ENCODE results near the gene MS4A2. TPM values are rescaled to one million over a fixed set of nuclear protein-coding genes. Genes with fewer than 3 reads are reported as not detected.
"Not testable (repeated sequence)": the region's sequence is repeated elsewhere in the genome, so short reads cannot be mapped to it uniquely, and the experiment has no call there.

The MS4A2 gene
- total and polyA plus RNA-seq, 10 donors, result 0.03 to 0.91 (median 0.60) TPM; not detected in 5

GRCh38 chr11:60069450-60069849, 19.0 kb upstream of the MS4A2 start:
- H3K36me3 ChIP-seq, result no peaks in the 10 kb centered on the region
- H3K4me1 ChIP-seq, result peaks cover 0 to 1% (median 0%) of the 10 kb centered on the region in 6 donors
- H3K27ac ChIP-seq, result no peak overlapping the region
- H3K27me3 ChIP-seq (replicated peaks in 1 of 7), result no peaks in the 10 kb centered on the region
- DNase-seq, result no peak
- peaks cover 0 to 8% (median 0%) of the 10 kb centered on the region in 8 donors for H3K9me3 ChIP-seq
- intact Hi-C loops (cut with DNase I; ENCODE audit: low total_unique reads), result no loop called here
- WGBS, 5 donors, result 52 to 71% (median 53%) methylated on average over 2 of the region's 2 CpGs
- H3K4me3 ChIP-seq, result no peak overlapping the region
- TF ChIP-seq POLR2AphosphoS5 (IDR thresholded peaks at IDR 0.05) (no peak), CTCF (IDR thresholded peaks at IDR 0.05 in 8 of 11, conservative IDR thresholded peaks at IDR 0.05 in 3 of 11) (no peak), POLR2A (IDR thresholded peaks at IDR 0.05) (no peak)

DNA sequence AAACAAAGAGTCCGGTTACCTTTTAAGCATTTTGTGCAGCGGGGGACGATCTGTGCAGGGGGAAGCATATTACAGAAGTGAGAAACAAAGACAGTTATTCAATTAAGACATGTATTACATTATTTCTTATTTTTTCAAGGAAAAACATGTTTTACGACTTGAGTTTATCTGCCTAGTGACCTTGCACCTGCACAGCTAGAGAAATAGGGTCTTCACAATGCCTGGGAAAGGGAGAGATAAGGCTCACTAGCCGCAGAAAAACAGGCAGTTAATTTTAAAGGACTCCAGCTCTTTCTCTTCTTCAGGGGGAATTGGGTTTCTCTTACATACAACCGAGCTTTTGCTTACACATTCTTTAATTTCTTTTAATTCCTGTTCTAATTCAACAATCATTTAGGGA, 16.8 kb upstream of the MS4A2 start:
- H3K9me3 ChIP-seq; H3K27ac ChIP-seq; H3K4me1 ChIP-seq; H3K36me3 ChIP-seq; H3K27me3 ChIP-seq (replicated peaks in 1 of 7); DNase-seq; intact Hi-C loops (cut with DNase I; ENCODE audit: low total_unique reads); H3K4me3 ChIP-seq: not testable (repeated sequence)
- WGBS, 5 donors, result 82 to 88% (median 85%) methylated on average over 6 of the region's 6 CpGs

GRCh38 chr11:60077216-60077817, 11.1 kb upstream of the MS4A2 start:
- Histone ChIP-seq H3K9me3 (peaks cover 0 to 20% (median 0%) of the 10 kb centered on the region in 8 donors), H3K4me3 (no peak overlapping the region), H3K27me3 (replicated peaks in 1 of 7) (no peaks in the 10 kb centered on the region), H3K27ac (no peak overlapping the region), H3K4me1 (no peaks in the 10 kb centered on the region), H3K36me3 (no peaks in the 10 kb centered on the region)
- no peak for DNase-seq
- intact Hi-C loops (cut with DNase I; ENCODE audit: low total_unique reads), result no loop called here
- TF ChIP-seq POLR2AphosphoS5 (IDR thresholded peaks at IDR 0.05), result no peak
- TF ChIP-seq CTCF (IDR thresholded peaks at IDR 0.05 in 8 of 11, conservative IDR thresholded peaks at IDR 0.05 in 3 of 11), result no peak
- TF ChIP-seq POLR2A (IDR thresholded peaks at IDR 0.05), result no peak
- 75 to 84% (median 77%) methylated on average over 15 of the region's 15 CpGs for WGBS, 5 donors

GRCh38 chr11:60077981-60078380, 10.5 kb upstream of the MS4A2 start:
- 81 to 97% (median 92%) methylated on average over 1 of the region's 1 CpG for WGBS, 5 donors
- TF ChIP-seq POLR2AphosphoS5 (IDR thresholded peaks at IDR 0.05) (no peak), CTCF (IDR thresholded peaks at IDR 0.05 in 8 of 11, conservative IDR thresholded peaks at IDR 0.05 in 3 of 11) (no peak), POLR2A (IDR thresholded peaks at IDR 0.05) (no peak)
- intact Hi-C loops (cut with DNase I; ENCODE audit: low total_unique reads), result no loop called here

More at GRCh38 chr11:60077981-60078380, 10.5 kb upstream of the MS4A2 start:
- Histone ChIP-seq H3K4me3 (no peak overlapping the region), H3K9me3 (peaks cover 0 to 18% (median 0%) of the 10 kb centered on the region in 8 donors), H3K36me3 (no peaks in the 10 kb centered on the region), H3K4me1 (no peaks in the 10 kb centered on the region), H3K27ac (no peak overlapping the region), H3K27me3 (replicated peaks in 1 of 7) (no peaks in the 10 kb centered on the region)
- DNase-seq, result no peak

Data from spleen (tissue), 11 donors.